Mesendoderm (in vitro differentiated cells): ENCODE results near the gene NT5C3B.
A peak's percentile ranks its signal among the peaks of the same experiment; 100 is the strongest.

Source experiments
- DNase-seq: peaks from one replicate; pipeline ENCODE4 v3.0.0; 2013
- H2AK5ac ChIP-seq: 2 replicates; pipeline ENCODE4 v1.6.1; 2013; ENCODE audit warnings: low read length, inconsistent platforms
- H2BK120ac ChIP-seq: 2 replicates; pipeline ENCODE4 v1.6.1; 2013; ENCODE audit warnings: low read depth, mild to moderate bottlenecking, low read length, moderate library complexity, mixed read lengths
- H2BK15ac ChIP-seq: replicated peaks from 2 replicates; pipeline ENCODE4 v1.6.1; 2013; ENCODE audit warnings: low read depth, mild to moderate bottlenecking, moderate library complexity
- H2BK5ac ChIP-seq: 2 replicates; pipeline ENCODE4 v1.6.1; 2013; ENCODE audit warnings: low read length, inconsistent platforms
- H3K18ac ChIP-seq: 2 replicates; pipeline ENCODE4 v1.6.1; 2013; ENCODE audit warnings: mild to moderate bottlenecking, low read length, mixed read lengths
- H3K23ac ChIP-seq: one replicate; pipeline ENCODE4 v1.6.1; 2013; ENCODE audit warnings: low read length
- H3K27ac ChIP-seq: 2 replicates; pipeline ENCODE4 v1.5.1; 2013; ENCODE audit warnings: low read depth, mild to moderate bottlenecking, inconsistent platforms, low read length, moderate library complexity
- H3K27me3 ChIP-seq: 2 replicates; pipeline ENCODE4 v1.6.1; 2013; ENCODE audit warnings: low read length, control low read depth, mild to moderate bottlenecking, inconsistent platforms; ENCODE audit not compliant: insufficient read depth, poor library complexity
- H3K36me3 ChIP-seq: 2 replicates; pipeline ENCODE4 v1.6.1; 2013; ENCODE audit warnings: low read length, inconsistent platforms; ENCODE audit not compliant: control insufficient read depth, insufficient read depth
- H3K4ac ChIP-seq: one replicate; pipeline ENCODE4 v1.6.1; 2013; ENCODE audit warnings: low read depth, mild to moderate bottlenecking, low read length, moderate library complexity
- H3K4me1 ChIP-seq: 2 replicates; pipeline ENCODE4 v1.6.1; 2013; ENCODE audit warnings: low read depth, low read length, inconsistent platforms; ENCODE audit not compliant: control insufficient read depth
- H3K4me2 ChIP-seq: 2 replicates; pipeline ENCODE4 v1.6.1; 2013; ENCODE audit warnings: low read length
- H3K4me3 ChIP-seq: 2 replicates; pipeline ENCODE4 v1.5.1; 2013; ENCODE audit warnings: mild to moderate bottlenecking, low read length
- H3K56ac ChIP-seq: one replicate; pipeline ENCODE4 v1.6.1; 2013; ENCODE audit warnings: low read length
- H3K79me1 ChIP-seq: 2 replicates; pipeline ENCODE4 v1.6.1; 2013; ENCODE audit warnings: low read length, inconsistent platforms
- H3K79me2 ChIP-seq: 2 replicates; pipeline ENCODE4 v1.6.1; 2013; ENCODE audit warnings: mild to moderate bottlenecking, low read length; ENCODE audit not compliant: control insufficient read depth, insufficient read depth
- H3K9ac ChIP-seq: 2 replicates; pipeline ENCODE4 v1.6.1; 2013; ENCODE audit warnings: low read length, inconsistent platforms
- H4K5ac ChIP-seq: one replicate; pipeline ENCODE4 v1.6.1; 2013; ENCODE audit warnings: low read length
- H4K8ac ChIP-seq: one replicate; pipeline ENCODE4 v1.6.1; 2013; ENCODE audit warnings: low read depth, mild to moderate bottlenecking, control low read depth, low read length, moderate library complexity
- WGBS: extraction: QIAGEN DNeasy Blood & Tissue Kit; methylation state at CpG from one replicate; pipeline ENCODE4 v1.1.7; 2013; ENCODE audit warnings: low lambda C conversion rate, missing lambda C conversion rate; ENCODE audit not compliant: insufficient coverage; ENCODE audit errors: extremely low coverage; 5-methylcytosine and 5-hydroxymethylcytosine counted together

NT5C3B gene

DNA sequence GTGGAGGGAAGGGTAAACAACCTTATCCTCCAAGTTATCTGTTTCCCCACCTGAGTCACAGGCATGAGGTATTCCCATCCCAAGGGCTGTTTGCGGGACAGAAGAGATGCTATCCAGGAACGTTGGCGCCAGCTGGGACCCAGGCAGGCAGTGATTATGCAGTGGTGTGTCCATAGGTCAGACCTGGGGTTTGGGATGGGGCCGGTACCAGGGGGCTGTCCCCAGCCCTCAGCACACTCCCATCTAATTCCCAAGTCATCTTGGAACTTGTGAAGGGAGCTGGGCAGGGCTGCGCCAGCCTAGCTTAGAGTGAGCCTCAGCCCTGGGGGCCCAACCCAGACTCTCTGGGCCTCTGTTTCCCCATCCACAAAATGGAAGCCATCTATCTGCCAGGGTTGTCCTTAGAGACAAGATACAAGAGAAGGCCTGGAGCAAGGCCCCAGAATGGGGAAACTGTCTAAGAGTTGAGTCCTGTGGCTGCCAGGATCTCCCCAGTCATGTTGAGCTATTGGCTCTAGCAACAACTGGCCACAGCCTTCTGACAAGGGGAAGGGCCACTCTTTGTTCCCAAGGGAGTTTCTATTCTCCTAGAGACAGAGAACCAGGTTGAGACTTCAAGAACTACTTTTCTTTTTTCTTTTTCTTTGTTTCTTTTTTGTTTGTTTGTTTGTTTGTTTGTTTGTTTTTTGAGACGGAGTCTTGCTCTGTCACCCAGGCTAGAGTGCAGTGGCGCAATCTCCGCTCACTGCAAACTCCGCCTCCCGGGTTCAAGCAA lies 39.7 kb downstream of the NT5C3B start:
- H3K4me3 ChIP-seq: no peak overlapping the region
- no peak overlapping the region for H2BK15ac ChIP-seq
- H2BK5ac ChIP-seq: no peak overlapping the region
- H3K18ac ChIP-seq: no peak overlapping the region
- no peaks in the 10 kb centered on the region for H3K36me3 ChIP-seq
- no peaks in the 10 kb centered on the region for H3K79me2 ChIP-seq
- H3K79me1 ChIP-seq: no peaks in the 10 kb centered on the region
- H2BK120ac ChIP-seq: no peak overlapping the region
- no peak overlapping the region for H3K9ac ChIP-seq
- H2AK5ac ChIP-seq: peak overlapping the region; percentile 45
- H4K8ac ChIP-seq: no peak overlapping the region
- no peaks in the 10 kb centered on the region for H3K27me3 ChIP-seq
- no peak overlapping the region for H3K56ac ChIP-seq
- WGBS: no CpG with 5 or more reads among the region's 10 CpGs
- no peak overlapping the region for H3K4me2 ChIP-seq
- H3K23ac ChIP-seq: no peak overlapping the region
- H4K5ac ChIP-seq: no peak overlapping the region
- peaks cover 17% of the 10 kb centered on the region for H3K4me1 ChIP-seq
- DNase-seq: no peak
- H3K27ac ChIP-seq: no peak overlapping the region
- H3K4ac ChIP-seq: no peak overlapping the region

DNA sequence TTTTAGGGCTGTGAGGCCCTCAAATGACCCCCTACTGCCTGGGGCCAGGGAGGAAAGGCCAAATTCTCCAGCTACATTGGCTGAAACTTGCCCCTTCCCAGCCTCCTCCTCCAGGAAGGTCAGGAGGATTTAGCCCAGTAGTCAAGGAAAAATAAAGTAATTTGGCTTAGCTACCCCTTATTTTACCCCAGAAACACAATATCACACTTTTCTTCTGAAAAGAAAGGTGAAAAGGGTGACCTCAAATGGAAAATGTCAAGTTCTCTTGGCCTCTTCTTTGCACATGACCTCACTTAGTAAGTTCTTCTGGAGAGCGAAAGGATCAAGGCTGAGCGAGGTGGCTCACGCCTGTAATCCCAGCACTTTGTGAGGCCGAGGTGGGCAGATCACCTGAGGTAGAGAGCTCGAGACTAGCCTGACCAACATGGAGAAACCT lies 41.5 kb downstream of the NT5C3B start:
- no peak overlapping the region for H2BK120ac ChIP-seq
- no peak for DNase-seq
- H2BK5ac ChIP-seq: no peak overlapping the region
- no peak overlapping the region for H3K23ac ChIP-seq
- H3K9ac ChIP-seq: peak overlapping the region; percentile 2
- H2BK15ac ChIP-seq: no peak overlapping the region
- WGBS: no CpG with 5 or more reads among the region's 5 CpGs
- peak overlapping the region; percentile 23 for H3K27ac ChIP-seq
- H3K27me3 ChIP-seq: no peaks in the 10 kb centered on the region
- H3K4ac ChIP-seq: no peak overlapping the region
- no peak overlapping the region for H3K4me2 ChIP-seq
- H3K18ac ChIP-seq: no peak overlapping the region
- no peak overlapping the region for H4K5ac ChIP-seq
- peaks cover 12% of the 10 kb centered on the region for H3K4me1 ChIP-seq
- H3K79me2 ChIP-seq: no peaks in the 10 kb centered on the region
- no peak overlapping the region for H2AK5ac ChIP-seq
- H3K56ac ChIP-seq: no peak overlapping the region
- no peak overlapping the region for H3K4me3 ChIP-seq
- no peaks in the 10 kb centered on the region for H3K79me1 ChIP-seq
- H4K8ac ChIP-seq: no peak overlapping the region
- H3K36me3 ChIP-seq: no peaks in the 10 kb centered on the region

DNA sequence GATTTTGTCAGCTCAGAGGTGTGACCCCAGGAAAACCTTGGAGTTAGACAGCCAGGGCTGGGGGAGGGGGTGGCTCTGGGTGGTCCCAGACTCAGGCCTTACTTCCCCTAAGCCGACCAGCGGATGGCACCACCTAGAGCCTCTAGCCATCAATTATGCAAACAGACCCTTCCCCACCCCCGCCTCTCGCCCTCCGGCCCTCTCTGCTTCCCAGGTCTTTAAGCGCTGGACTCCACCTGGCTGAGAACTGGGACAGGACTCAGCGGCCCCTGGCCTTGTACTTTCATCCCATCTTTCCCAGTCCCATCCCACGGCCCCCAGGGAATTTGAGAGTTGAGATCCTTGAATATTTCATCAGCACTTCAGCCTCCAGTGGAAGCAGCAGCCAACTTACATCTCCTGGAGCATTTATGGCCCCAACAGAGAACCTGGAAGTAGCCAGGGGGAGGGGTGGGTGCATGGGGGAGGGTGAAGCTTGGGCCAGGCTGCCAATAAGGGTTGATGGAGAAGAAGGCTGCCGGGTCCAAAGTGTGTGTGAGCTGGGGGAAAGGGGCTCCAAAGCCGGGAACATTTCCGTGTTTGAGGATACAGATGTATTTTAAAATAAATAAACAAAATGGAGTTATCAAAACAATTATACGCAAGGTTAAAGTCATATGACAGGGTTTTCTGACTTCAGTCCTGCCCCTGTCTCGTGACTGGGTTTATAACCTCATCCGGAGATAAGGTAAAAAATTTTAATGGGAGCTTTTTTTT lies 42.1 kb downstream of the NT5C3B start:
- Histone ChIP-seq H2AK5ac (no peak overlapping the region), H3K18ac (peak overlapping the region; percentile 16), H3K4me2 (peak overlapping the region; percentile 25), H3K23ac (no peak overlapping the region), H3K79me1 (no peaks in the 10 kb centered on the region), H3K36me3 (no peaks in the 10 kb centered on the region), H3K4me1 (peaks cover 11% of the 10 kb centered on the region), H4K8ac (no peak overlapping the region), H3K79me2 (no peaks in the 10 kb centered on the region), H4K5ac (no peak overlapping the region), H2BK120ac (peak overlapping the region; percentile 75), H3K27me3 (no peaks in the 10 kb centered on the region), H2BK15ac (no peak overlapping the region), H3K27ac (peak overlapping the region; percentile 58), H3K4ac (peak overlapping the region; percentile 39), H3K9ac (peak overlapping the region; percentile 66), H3K4me3 (no peak overlapping the region), H2BK5ac (no peak overlapping the region), H3K56ac (peak overlapping the region; percentile 93)
- WGBS: no CpG with 5 or more reads among the region's 14 CpGs
- DNase-seq: peak; percentile 96

DNA sequence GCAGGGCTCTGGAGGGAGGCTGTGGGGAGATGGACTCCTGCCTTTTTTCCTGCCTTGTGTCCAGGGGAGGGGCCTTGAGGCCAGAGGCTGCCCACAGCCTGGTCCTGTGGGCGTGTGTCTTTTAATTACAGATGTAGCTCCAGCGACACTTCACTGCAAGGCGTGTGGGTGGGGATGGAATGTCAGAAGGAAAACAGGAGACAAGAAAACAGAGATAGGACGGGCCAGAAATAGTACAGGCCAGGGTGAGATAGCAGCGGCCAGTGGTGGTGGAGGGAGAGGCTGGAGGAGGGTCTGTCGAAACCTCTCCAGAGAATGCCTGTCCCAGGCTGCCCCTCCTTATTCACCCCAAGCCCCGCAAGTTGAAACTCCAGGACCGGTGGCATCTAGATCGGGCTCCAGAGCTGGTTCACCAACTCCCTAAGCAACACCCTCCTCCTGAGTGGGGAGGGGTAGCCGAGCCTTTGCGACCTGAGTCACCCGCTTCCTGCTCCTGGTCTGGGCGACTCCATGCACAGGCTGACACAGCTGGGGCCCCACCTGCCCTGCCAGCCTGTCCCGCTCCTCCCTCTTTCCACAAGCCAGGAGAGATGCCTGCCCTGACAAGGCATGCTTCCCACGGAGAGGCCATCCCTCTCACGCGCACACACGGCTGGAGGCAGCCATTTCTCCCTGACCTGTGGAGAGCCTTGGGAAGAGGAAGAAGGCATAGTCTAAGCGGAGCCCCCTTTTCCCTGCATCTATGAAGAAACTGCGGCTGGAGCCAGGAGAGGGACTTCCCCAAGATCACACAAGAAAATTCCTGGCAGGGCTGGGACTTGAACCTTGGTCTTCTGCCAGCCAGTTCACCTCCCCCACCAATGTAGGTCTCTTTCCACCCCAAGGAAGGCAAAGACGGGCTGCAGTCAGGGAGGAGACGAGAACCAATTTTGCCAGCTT lies 42.9 kb downstream of the NT5C3B start:
- Histone ChIP-seq H3K56ac (peak overlapping the region; percentile 93), H2BK120ac (peak overlapping the region; percentile 32), H2AK5ac (peak overlapping the region; percentile 45), H3K36me3 (no peaks in the 10 kb centered on the region), H3K23ac (no peak overlapping the region), H3K4me3 (no peak overlapping the region), H3K9ac (peak overlapping the region; percentile 66), H4K8ac (no peak overlapping the region), H3K27me3 (no peaks in the 10 kb centered on the region), H3K4ac (peak overlapping the region; percentile 39), H3K79me1 (no peaks in the 10 kb centered on the region), H3K4me2 (peak overlapping the region; percentile 44), H2BK5ac (peak overlapping the region; percentile 93), H4K5ac (no peak overlapping the region), H3K27ac (peak overlapping the region; percentile 58), H3K18ac (peak overlapping the region; percentile 16), H3K4me1 (peaks cover 11% of the 10 kb centered on the region), H3K79me2 (no peaks in the 10 kb centered on the region), H2BK15ac (no peak overlapping the region)
- DNase-seq: peak; percentile 90
- WGBS: no CpG with 5 or more reads among the region's 22 CpGs

DNA sequence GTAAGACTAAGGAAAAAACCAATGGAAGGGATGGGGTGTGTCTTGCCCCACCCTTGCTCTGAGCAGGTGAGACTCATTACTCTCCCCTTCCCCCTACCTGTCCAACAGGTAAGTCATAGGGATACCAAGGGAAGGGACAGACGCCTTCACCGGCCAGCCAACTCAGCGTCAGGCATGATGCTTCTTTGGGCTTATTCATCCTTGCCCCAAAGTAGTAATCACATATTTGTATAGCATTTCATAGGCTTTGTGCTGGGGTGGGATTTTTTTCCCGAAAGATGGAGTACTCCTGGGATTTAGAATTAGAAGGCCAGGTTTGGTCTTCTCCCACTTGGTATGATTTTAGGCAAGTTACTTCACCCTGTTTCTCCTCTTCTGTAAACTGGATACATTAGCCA lies 49.0 kb downstream of the NT5C3B start:
- Histone ChIP-seq H2BK5ac (no peak overlapping the region), H3K27me3 (no peaks in the 10 kb centered on the region), H2BK120ac (no peak overlapping the region), H2BK15ac (no peak overlapping the region), H3K4me1 (peaks cover 6% of the 10 kb centered on the region), H3K79me2 (peaks cover 23% of the 10 kb centered on the region), H3K4ac (no peak overlapping the region), H3K27ac (no peak overlapping the region), H4K8ac (no peak overlapping the region), H4K5ac (no peak overlapping the region), H3K4me3 (no peak overlapping the region), H2AK5ac (no peak overlapping the region), H3K9ac (no peak overlapping the region), H3K56ac (no peak overlapping the region), H3K4me2 (peak overlapping the region; percentile 19), H3K23ac (no peak overlapping the region), H3K18ac (no peak overlapping the region), H3K79me1 (peaks cover under 1% of the 10 kb centered on the region), H3K36me3 (no peaks in the 10 kb centered on the region)
- no peak for DNase-seq
- WGBS: no CpG with 5 or more reads among the region's 4 CpGs
